HEK293T (cell line): ENCODE measurements around the gene KLK12.

Experiments used
- ARNT ChIP-seq: fragments of 450-650 bp; IDR thresholded peaks from 2 replicates; pipeline ENCODE4 v1.6.1; 2017; ENCODE audit warnings: mild to moderate bottlenecking
- FOXA1 ChIP-seq: fragments of 450-650 bp; IDR thresholded peaks from 2 replicates; pipeline ENCODE4 v1.6.1; 2016; ENCODE audit warnings: mild to moderate bottlenecking
- NFRKB ChIP-seq: fragments of 450-650 bp; IDR thresholded peaks from 2 replicates; pipeline ENCODE4 v1.6.1; 2016; ENCODE audit warnings: mild to moderate bottlenecking, moderate library complexity
- SP1 ChIP-seq: fragments of 450-650 bp; IDR thresholded peaks from 2 replicates; pipeline ENCODE4 v1.6.1; 2017

- TF ChIP-seq NFRKB (no peak), ARNT (no peak), SP1 (no peak), FOXA1 (no peak)
Observed at GRCh38 chr19:51031220-51031879, 3.5 kb downstream of the KLK12 start.
